WTC11 (cell line): Measurements from ENCODE around the gene HMCN1. TPM values are rescaled to one million over a fixed set of nuclear protein-coding genes. Genes with fewer than 3 reads are reported as not detected.
A peak's percentile ranks its signal among the peaks of the same experiment; 100 is the strongest.

Experiments used
- CREB1 ChIP-seq: sonication (generic); formaldehyde crosslinking; IDR thresholded peaks from 2 replicates; pipeline ENCODE4 v1.8.0; 2023; ENCODE audit warnings: mild to moderate bottlenecking, missing genetic modification reagents
- ETV6 ChIP-seq: sonication (generic); formaldehyde crosslinking; IDR thresholded peaks from 2 replicates; pipeline ENCODE4 v1.8.1; 2022; ENCODE audit warnings: mild to moderate bottlenecking, missing genetic modification reagents
- HMGA2 ChIP-seq: fragments of 250-450 bp; sonication (Bioruptor Pico); IDR thresholded peaks from 2 replicates; pipeline ENCODE4 v1.4.0; 2021; ENCODE audit warnings: mild to moderate bottlenecking, moderate library complexity
- JUN ChIP-seq: sonication (generic); formaldehyde crosslinking; IDR thresholded peaks from 2 replicates; pipeline ENCODE4 v1.8.0; 2023; ENCODE audit warnings: mild to moderate bottlenecking, missing genetic modification reagents
- NFATC4 ChIP-seq: fragments of 250-450 bp; sonication (Bioruptor Pico); IDR thresholded peaks from 2 replicates; pipeline ENCODE4 v1.9.0; 2021; ENCODE audit warnings: mild to moderate bottlenecking
- NFE2L1 ChIP-seq: sonication (generic); formaldehyde crosslinking; IDR thresholded peaks from 2 replicates; pipeline ENCODE4 v1.8.1; 2023; ENCODE audit warnings: missing genetic modification reagents
- OVOL2 ChIP-seq: fragments of 250-450 bp; sonication (Bioruptor Pico); IDR thresholded peaks from 2 replicates; pipeline ENCODE4 v1.9.0; 2021; ENCODE audit warnings: mild to moderate bottlenecking, borderline replicate concordance
- PRRX2 ChIP-seq: fragments of 250-450 bp; sonication (Bioruptor Pico); IDR thresholded peaks from 2 replicates; pipeline ENCODE4 v1.8.0; 2021; ENCODE audit warnings: mild to moderate bottlenecking
- SOX15 ChIP-seq: fragments of 250-450 bp; sonication (Bioruptor Pico); IDR thresholded peaks from 2 replicates; pipeline ENCODE4 v1.9.0; 2021; ENCODE audit warnings: mild to moderate bottlenecking
- TEAD1 ChIP-seq: sonication (generic); formaldehyde crosslinking; IDR thresholded peaks from 2 replicates; pipeline ENCODE4 v1.8.0; 2022; ENCODE audit warnings: mild to moderate bottlenecking, missing genetic modification reagents
- TP53 ChIP-seq: sonication (generic); formaldehyde crosslinking; IDR thresholded peaks from 2 replicates; pipeline ENCODE4 v1.8.1; 2023; ENCODE audit warnings: mild to moderate bottlenecking, missing genetic modification reagents
- ZNF121 ChIP-seq: sonication (generic); formaldehyde crosslinking; IDR thresholded peaks from 2 replicates; pipeline ENCODE4 v1.8.0; 2023; ENCODE audit warnings: missing genetic modification reagents
- ZNF138 ChIP-seq: sonication (generic); formaldehyde crosslinking; conservative IDR thresholded peaks from 2 replicates; pipeline ENCODE4 v1.8.1; 2022; ENCODE audit warnings: mild to moderate bottlenecking, moderate library complexity, missing genetic modification reagents
- ZNF219 ChIP-seq: sonication (generic); formaldehyde crosslinking; IDR thresholded peaks from 2 replicates; pipeline ENCODE4 v1.8.0; 2023; ENCODE audit warnings: missing genetic modification reagents, mild to moderate bottlenecking, borderline replicate concordance
- ZNF232 ChIP-seq: sonication (generic); formaldehyde crosslinking; IDR thresholded peaks from 2 replicates; pipeline ENCODE4 v1.8.0; 2022; ENCODE audit warnings: mild to moderate bottlenecking, missing genetic modification reagents
- total RNA-seq: library from RNA; stranded (reverse); gene quantifications from 3 replicates; pipeline ENCODE4 v1.2.3, GENCODE V29; 2021
- TF ChIP-seq, protein P1 (sequence below): fragments of 250-450 bp; sonication (Bioruptor Pico); IDR thresholded peaks from 2 replicates; pipeline ENCODE4 v2.1.2; 2022; ENCODE audit warnings: mild to moderate bottlenecking, moderate library complexity
- TF ChIP-seq, protein P2 (sequence below): sonication (generic); formaldehyde crosslinking; IDR thresholded peaks from 2 replicates; pipeline ENCODE4 v1.8.1; 2022; ENCODE audit warnings: low read depth, mild to moderate bottlenecking, moderate library complexity, missing genetic modification reagents, borderline replicate concordance
- TF ChIP-seq, protein P3 (sequence below): sonication (generic); formaldehyde crosslinking; IDR thresholded peaks from 2 replicates; pipeline ENCODE4 v1.8.1; 2022; ENCODE audit warnings: mild to moderate bottlenecking, moderate library complexity, missing genetic modification reagents
- TF ChIP-seq, protein P4 (sequence below): fragments of 250-450 bp; sonication (Bioruptor Pico); IDR thresholded peaks from 2 replicates; pipeline ENCODE4 v1.9.0; 2021; ENCODE audit warnings: moderate library complexity, mild to moderate bottlenecking, inconsistent platforms, borderline replicate concordance
- TF ChIP-seq, protein P5 (sequence below): sonication (generic); formaldehyde crosslinking; conservative IDR thresholded peaks from 2 replicates; pipeline ENCODE4 v1.8.1; 2023; ENCODE audit warnings: mild to moderate bottlenecking, low read depth, missing genetic modification reagents, moderate library complexity
- TF ChIP-seq, protein P6 (sequence below): sonication (generic); formaldehyde crosslinking; IDR thresholded peaks from 2 replicates; pipeline ENCODE4 v1.8.0; 2022; ENCODE audit warnings: missing genetic modification reagents
- TF ChIP-seq, protein P7 (sequence below): sonication (generic); formaldehyde crosslinking; IDR thresholded peaks from 2 replicates; pipeline ENCODE4 v1.8.0; 2022; ENCODE audit warnings: mild to moderate bottlenecking, missing genetic modification reagents

The HMCN1 gene
- total RNA-seq, 1 experiment from 2014 or later = 5.6 TPM

DNA sequence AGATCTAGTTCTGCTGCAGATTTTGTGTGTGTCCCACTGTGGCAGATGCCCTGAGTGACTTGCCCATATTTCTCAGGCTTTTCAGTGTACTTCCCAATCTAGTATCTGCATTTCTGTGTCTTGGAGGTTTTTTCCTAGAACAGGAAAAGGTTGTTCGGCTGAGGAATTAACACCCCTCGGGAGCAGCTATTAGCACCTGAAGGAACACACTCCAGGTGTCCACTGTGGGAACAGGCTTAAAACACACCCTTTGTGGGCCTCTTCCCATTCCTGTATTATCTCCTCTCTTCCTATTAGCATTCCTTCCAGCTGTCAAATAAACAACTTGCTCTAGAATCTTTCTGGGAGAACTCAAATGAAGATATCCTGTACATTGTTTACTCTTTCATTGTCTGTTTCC lies 178.3 kb downstream of the HMCN1 start (continued):
- TF ChIP-seq, protein P1, sequence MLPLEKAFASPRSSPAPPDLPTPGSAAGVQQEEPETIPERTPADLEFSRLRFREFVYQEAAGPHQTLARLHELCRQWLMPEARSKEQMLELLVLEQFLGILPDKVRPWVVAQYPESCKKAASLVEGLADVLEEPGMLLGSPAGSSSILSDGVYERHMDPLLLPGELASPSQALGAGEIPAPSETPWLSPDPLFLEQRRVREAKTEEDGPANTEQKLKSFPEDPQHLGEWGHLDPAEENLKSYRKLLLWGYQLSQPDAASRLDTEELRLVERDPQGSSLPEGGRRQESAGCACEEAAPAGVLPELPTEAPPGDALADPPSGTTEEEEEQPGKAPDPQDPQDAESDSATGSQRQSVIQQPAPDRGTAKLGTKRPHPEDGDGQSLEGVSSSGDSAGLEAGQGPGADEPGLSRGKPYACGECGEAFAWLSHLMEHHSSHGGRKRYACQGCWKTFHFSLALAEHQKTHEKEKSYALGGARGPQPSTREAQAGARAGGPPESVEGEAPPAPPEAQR (CRISPR knock-in tag) = no peak
- no peak for TF ChIP-seq NFE2L1 (CRISPR knock-in tag)
- TF ChIP-seq, protein P2, sequence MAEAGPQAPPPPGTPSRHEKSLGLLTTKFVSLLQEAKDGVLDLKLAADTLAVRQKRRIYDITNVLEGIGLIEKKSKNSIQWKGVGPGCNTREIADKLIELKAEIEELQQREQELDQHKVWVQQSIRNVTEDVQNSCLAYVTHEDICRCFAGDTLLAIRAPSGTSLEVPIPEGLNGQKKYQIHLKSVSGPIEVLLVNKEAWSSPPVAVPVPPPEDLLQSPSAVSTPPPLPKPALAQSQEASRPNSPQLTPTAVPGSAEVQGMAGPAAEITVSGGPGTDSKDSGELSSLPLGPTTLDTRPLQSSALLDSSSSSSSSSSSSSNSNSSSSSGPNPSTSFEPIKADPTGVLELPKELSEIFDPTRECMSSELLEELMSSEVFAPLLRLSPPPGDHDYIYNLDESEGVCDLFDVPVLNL = no peak
- no peak for TF ChIP-seq JUN
- TF ChIP-seq, protein P3, sequence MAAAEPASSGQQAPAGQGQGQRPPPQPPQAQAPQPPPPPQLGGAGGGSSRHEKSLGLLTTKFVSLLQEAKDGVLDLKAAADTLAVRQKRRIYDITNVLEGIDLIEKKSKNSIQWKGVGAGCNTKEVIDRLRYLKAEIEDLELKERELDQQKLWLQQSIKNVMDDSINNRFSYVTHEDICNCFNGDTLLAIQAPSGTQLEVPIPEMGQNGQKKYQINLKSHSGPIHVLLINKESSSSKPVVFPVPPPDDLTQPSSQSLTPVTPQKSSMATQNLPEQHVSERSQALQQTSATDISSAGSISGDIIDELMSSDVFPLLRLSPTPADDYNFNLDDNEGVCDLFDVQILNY (CRISPR knock-in tag) = no peak
- TF ChIP-seq CREB1 (CRISPR knock-in tag) = no peak
- TF ChIP-seq ZNF121 = no peak
- peak; percentile 54; the same call in 1 of the 2 replicates for TF ChIP-seq TEAD1 (CRISPR knock-in tag)
- TF ChIP-seq, protein P4, sequence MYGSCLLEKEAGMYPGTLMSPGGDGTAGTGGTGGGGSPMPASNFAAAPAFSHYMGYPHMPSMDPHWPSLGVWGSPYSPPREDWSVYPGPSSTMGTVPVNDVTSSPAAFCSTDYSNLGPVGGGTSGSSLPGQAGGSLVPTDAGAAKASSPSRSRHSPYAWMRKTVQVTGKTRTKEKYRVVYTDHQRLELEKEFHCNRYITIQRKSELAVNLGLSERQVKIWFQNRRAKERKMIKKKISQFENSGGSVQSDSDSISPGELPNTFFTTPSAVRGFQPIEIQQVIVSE = no peak
- TF ChIP-seq OVOL2 (CRISPR knock-in tag) = no peak
- no peak for TF ChIP-seq TP53 (CRISPR knock-in tag)
- TF ChIP-seq PRRX2 (CRISPR knock-in tag) = no peak
- TF ChIP-seq SOX15 (CRISPR knock-in tag) = no peak
- TF ChIP-seq, protein P5, sequence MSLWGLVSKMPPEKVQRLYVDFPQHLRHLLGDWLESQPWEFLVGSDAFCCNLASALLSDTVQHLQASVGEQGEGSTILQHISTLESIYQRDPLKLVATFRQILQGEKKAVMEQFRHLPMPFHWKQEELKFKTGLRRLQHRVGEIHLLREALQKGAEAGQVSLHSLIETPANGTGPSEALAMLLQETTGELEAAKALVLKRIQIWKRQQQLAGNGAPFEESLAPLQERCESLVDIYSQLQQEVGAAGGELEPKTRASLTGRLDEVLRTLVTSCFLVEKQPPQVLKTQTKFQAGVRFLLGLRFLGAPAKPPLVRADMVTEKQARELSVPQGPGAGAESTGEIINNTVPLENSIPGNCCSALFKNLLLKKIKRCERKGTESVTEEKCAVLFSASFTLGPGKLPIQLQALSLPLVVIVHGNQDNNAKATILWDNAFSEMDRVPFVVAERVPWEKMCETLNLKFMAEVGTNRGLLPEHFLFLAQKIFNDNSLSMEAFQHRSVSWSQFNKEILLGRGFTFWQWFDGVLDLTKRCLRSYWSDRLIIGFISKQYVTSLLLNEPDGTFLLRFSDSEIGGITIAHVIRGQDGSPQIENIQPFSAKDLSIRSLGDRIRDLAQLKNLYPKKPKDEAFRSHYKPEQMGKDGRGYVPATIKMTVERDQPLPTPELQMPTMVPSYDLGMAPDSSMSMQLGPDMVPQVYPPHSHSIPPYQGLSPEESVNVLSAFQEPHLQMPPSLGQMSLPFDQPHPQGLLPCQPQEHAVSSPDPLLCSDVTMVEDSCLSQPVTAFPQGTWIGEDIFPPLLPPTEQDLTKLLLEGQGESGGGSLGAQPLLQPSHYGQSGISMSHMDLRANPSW (CRISPR knock-in tag) = no peak
- TF ChIP-seq, protein P6, sequence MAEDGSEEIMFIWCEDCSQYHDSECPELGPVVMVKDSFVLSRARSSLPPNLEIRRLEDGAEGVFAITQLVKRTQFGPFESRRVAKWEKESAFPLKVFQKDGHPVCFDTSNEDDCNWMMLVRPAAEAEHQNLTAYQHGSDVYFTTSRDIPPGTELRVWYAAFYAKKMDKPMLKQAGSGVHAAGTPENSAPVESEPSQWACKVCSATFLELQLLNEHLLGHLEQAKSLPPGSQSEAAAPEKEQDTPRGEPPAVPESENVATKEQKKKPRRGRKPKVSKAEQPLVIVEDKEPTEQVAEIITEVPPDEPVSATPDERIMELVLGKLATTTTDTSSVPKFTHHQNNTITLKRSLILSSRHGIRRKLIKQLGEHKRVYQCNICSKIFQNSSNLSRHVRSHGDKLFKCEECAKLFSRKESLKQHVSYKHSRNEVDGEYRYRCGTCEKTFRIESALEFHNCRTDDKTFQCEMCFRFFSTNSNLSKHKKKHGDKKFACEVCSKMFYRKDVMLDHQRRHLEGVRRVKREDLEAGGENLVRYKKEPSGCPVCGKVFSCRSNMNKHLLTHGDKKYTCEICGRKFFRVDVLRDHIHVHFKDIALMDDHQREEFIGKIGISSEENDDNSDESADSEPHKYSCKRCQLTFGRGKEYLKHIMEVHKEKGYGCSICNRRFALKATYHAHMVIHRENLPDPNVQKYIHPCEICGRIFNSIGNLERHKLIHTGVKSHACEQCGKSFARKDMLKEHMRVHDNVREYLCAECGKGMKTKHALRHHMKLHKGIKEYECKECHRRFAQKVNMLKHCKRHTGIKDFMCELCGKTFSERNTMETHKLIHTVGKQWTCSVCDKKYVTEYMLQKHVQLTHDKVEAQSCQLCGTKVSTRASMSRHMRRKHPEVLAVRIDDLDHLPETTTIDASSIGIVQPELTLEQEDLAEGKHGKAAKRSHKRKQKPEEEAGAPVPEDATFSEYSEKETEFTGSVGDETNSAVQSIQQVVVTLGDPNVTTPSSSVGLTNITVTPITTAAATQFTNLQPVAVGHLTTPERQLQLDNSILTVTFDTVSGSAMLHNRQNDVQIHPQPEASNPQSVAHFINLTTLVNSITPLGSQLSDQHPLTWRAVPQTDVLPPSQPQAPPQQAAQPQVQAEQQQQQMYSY (CRISPR knock-in tag) = no peak
- TF ChIP-seq ZNF138 = no peak
- TF ChIP-seq, protein P7, sequence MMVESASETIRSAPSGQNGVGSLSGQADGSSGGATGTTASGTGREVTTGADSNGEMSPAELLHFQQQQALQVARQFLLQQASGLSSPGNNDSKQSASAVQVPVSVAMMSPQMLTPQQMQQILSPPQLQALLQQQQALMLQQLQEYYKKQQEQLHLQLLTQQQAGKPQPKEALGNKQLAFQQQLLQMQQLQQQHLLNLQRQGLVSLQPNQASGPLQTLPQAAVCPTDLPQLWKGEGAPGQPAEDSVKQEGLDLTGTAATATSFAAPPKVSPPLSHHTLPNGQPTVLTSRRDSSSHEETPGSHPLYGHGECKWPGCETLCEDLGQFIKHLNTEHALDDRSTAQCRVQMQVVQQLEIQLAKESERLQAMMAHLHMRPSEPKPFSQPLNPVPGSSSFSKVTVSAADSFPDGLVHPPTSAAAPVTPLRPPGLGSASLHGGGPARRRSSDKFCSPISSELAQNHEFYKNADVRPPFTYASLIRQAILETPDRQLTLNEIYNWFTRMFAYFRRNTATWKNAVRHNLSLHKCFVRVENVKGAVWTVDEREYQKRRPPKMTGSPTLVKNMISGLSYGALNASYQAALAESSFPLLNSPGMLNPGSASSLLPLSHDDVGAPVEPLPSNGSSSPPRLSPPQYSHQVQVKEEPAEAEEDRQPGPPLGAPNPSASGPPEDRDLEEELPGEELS (CRISPR knock-in tag) = peak; percentile 72; the same call in 1 of the 2 replicates
- no peak for TF ChIP-seq NFATC4 (CRISPR knock-in tag)
- peak; percentile 74 for TF ChIP-seq ETV6
- no peak for TF ChIP-seq ZNF232
- TF ChIP-seq ZNF219 (CRISPR knock-in tag) = no peak
- no peak for TF ChIP-seq HMGA2
